T-helper 2 cell treated with Interferon-gamma antibody and Interleukin-4, amounts not matched to agents 100 ng/mL and 5 ng/mL, for 36 hours (primary cell): ENCODE measurements around the gene SLC5A4. TPM values are rescaled to one million over a fixed set of nuclear protein-coding genes. Genes with fewer than 3 reads are reported as not detected.
"Not testable (repeated sequence)": the region's sequence is repeated elsewhere in the genome, so short reads cannot be mapped to it uniquely, and the experiment has no call there.

Experiments used
- intact Hi-C: fragments of 100-400 bp; cut with micrococcal nuclease; formaldehyde crosslinking; loops from one replicate; pipeline ENCODE4 v1.15.1; 2023
- total RNA-seq: library from RNA; stranded (reverse); gene quantifications from 2 replicates; pipeline ENCODE4 v1.2.3, GENCODE V29; 2022

The SLC5A4 gene
- not detected in 2 replicates for total RNA-seq

GRCh38 chr22:32255217-32255616, at the start of gene SLC5A4:
SLC5A4 (minus strand) TSS chr22:32255347; CDS start chr22:32255329, 18 bp downstream.
- intact Hi-C loops: no loop called here

GRCh38 chr22:32293921-32294320, 38.8 kb upstream of the SLC5A4 start:
- intact Hi-C loops: not testable (repeated sequence)

- intact Hi-C loops: no loop called here
These were observed 31.2 kb upstream of the SLC5A4 start for GRCh38 chr22:32286290-32286840.

- intact Hi-C loops: no loop called here
These were observed 25.9 kb upstream of the SLC5A4 start for GRCh38 chr22:32281072-32281471.

- intact Hi-C loops: not testable (repeated sequence)
These were observed 20.2 kb upstream of the SLC5A4 start for GRCh38 chr22:32275353-32275752.

- intact Hi-C loops: no loop called here
These were observed 16.2 kb upstream of the SLC5A4 start for GRCh38 chr22:32271389-32271788.

- intact Hi-C loops: no loop called here
These were observed 15.7 kb upstream of the SLC5A4 start for GRCh38 chr22:32270641-32271369.

- intact Hi-C loops: no loop called here
These were observed 14.2 kb upstream of the SLC5A4 start for GRCh38 chr22:32269316-32269715.

- intact Hi-C loops: loop anchor here (2.0 kb wide), 1 partner anchor 290 kb away; no protein-coding TSS in a partner anchor
These were observed 11.9 kb upstream of the SLC5A4 start for GRCh38 chr22:32267011-32267410.

GRCh38 chr22:32265882-32266767, 11.0 kb upstream of the SLC5A4 start:
- intact Hi-C loops: loop anchor here (2.0 kb wide), 1 partner anchor 289 kb away; no protein-coding TSS in a partner anchor

- intact Hi-C loops: not testable (repeated sequence)
These were observed 8.5 kb upstream of the SLC5A4 start for GRCh38 chr22:32263678-32264077.

- intact Hi-C loops: no loop called here
These were observed 6.2 kb upstream of the SLC5A4 start for GRCh38 chr22:32261306-32261705.

GRCh38 chr22:32258791-32259190, 3.6 kb upstream of the SLC5A4 start:
- intact Hi-C loops: no loop called here

GRCh38 chr22:32255726-32256125, 579 bp upstream of the SLC5A4 start:
- intact Hi-C loops: no loop called here

GRCh38 chr22:32249231-32249630, 5.9 kb downstream of the SLC5A4 start:
- intact Hi-C loops: no loop called here

GRCh38 chr22:32248276-32248675, 6.9 kb downstream of the SLC5A4 start:
- intact Hi-C loops: no loop called here

GRCh38 chr22:32246166-32246565, 9.0 kb downstream of the SLC5A4 start:
- intact Hi-C loops: no loop called here

- intact Hi-C loops: no loop called here
These were observed 10.1 kb downstream of the SLC5A4 start for GRCh38 chr22:32245042-32245441.

GRCh38 chr22:32244547-32244946, 10.6 kb downstream of the SLC5A4 start:
- intact Hi-C loops: no loop called here

- intact Hi-C loops: no loop called here
These were observed 14.7 kb downstream of the SLC5A4 start for GRCh38 chr22:32240461-32240860.

- intact Hi-C loops: no loop called here
These were observed 17.2 kb downstream of the SLC5A4 start for GRCh38 chr22:32237906-32238305.

GRCh38 chr22:32236970-32237369, 18.2 kb downstream of the SLC5A4 start:
- intact Hi-C loops: no loop called here
